Activated CD8-positive, alpha-beta memory T cell treated with anti-CD3 and anti-CD28 coated beads for 1 hour (primary cell): ENCODE data around the gene WFDC10B.
"Not testable (repeated sequence)": the region's sequence is repeated elsewhere in the genome, so short reads cannot be mapped to it uniquely, and the experiment has no call there.

Experiments
- DNase-seq, 2 donors: peaks; one replicate each; pipeline ENCODE4 v3.0.0-alpha.2; 2020; ENCODE audit warnings: low read depth in 1 of 2; ENCODE audit errors: extremely low read depth in 1 of 2

Gene WFDC10B

GRCh38 chr20:45704969-45705637, at the start of gene WFDC10B:
TSS of gene WFDC10B (minus strand) at chr20:45705019. CDS start at chr20:45685992, 19,027 bp downstream.
- no peak for DNase-seq

- DNase-seq = no peak
Observed at GRCh38 chr20:45752746-45753145, 47.9 kb upstream of the WFDC10B start.

- no peak for DNase-seq
Observed at GRCh38 chr20:45751721-45752120, 46.9 kb upstream of the WFDC10B start.

GRCh38 chr20:45745015-45745414, 40.2 kb upstream of the WFDC10B start:
- no peak for DNase-seq

GRCh38 chr20:45742596-45742995, 37.8 kb upstream of the WFDC10B start:
- no peak for DNase-seq

- no peak for DNase-seq
Observed at GRCh38 chr20:45735988-45736387, 31.2 kb upstream of the WFDC10B start.

GRCh38 chr20:45735552-45735951, 30.7 kb upstream of the WFDC10B start:
- DNase-seq = no peak

GRCh38 chr20:45732199-45732598, 27.4 kb upstream of the WFDC10B start:
- no peak for DNase-seq

GRCh38 chr20:45727044-45727443, 22.2 kb upstream of the WFDC10B start:
- no peak for DNase-seq

GRCh38 chr20:45725134-45725533, 20.3 kb upstream of the WFDC10B start:
- DNase-seq = no peak

- DNase-seq = no peak
Observed at GRCh38 chr20:45722047-45722446, 17.2 kb upstream of the WFDC10B start, which contains the start of gene SPINT4. TSS of gene SPINT4 (plus strand) at chr20:45722347. CDS start at chr20:45722368, 21 bp downstream.

GRCh38 chr20:45716141-45716688, 11.4 kb upstream of the WFDC10B start:
- not testable (repeated sequence) for DNase-seq

- no peak for DNase-seq
Observed at GRCh38 chr20:45701873-45702272, 2.9 kb downstream of the WFDC10B start, which contains the start of gene WFDC13. TSS of gene WFDC13 (plus strand) at chr20:45702038. CDS start at chr20:45702124, 86 bp downstream.

- no peak for DNase-seq
Observed at GRCh38 chr20:45701104-45701503, 3.7 kb downstream of the WFDC10B start.

GRCh38 chr20:45695496-45695895, 9.3 kb downstream of the WFDC10B start:
- DNase-seq = no peak

- not testable (repeated sequence) for DNase-seq
Observed at GRCh38 chr20:45693346-45693745, 11.5 kb downstream of the WFDC10B start.

- no peak for DNase-seq
Observed at GRCh38 chr20:45685896-45686295, 18.9 kb downstream of the WFDC10B start.

GRCh38 chr20:45679650-45680049, 25.2 kb downstream of the WFDC10B start:
- DNase-seq = no peak

- no peak for DNase-seq
Observed at GRCh38 chr20:45672765-45673164, 32.1 kb downstream of the WFDC10B start.

GRCh38 chr20:45670139-45670538, 34.7 kb downstream of the WFDC10B start, which contains the start of gene WFDC11:
TSS of gene WFDC11 (minus strand) at chr20:45670239. CDS start at chr20:45650600, 19,639 bp downstream.
- DNase-seq = no peak

- DNase-seq = not testable (repeated sequence)
Observed at GRCh38 chr20:45657038-45657437, 47.8 kb downstream of the WFDC10B start.

- not testable (repeated sequence) for DNase-seq
Observed at GRCh38 chr20:45651726-45652125, 53.1 kb downstream of the WFDC10B start.
